ENCODE measurements around the gene APBA1. TPM values are rescaled to one million over a fixed set of nuclear protein-coding genes. Genes with fewer than 3 reads are reported as not detected.

Gene APBA1
- total RNA-seq = 3.7 and 4.2 TPM in 2 replicates

GRCh38 chr9:69671879-69672595 lies at the start of gene APBA1:
TSS of gene APBA1 (minus strand) at chr9:69672371.

Other genes with a start within 250 kb of the APBA1 start
- 39.6 and 57.8 TPM in 2 replicates for gene PTAR1, start 87.6 kb upstream of the APBA1 start, total RNA-seq
- not detected in 2 replicates for gene CFAP95, start 148.4 kb upstream of the APBA1 start, total RNA-seq